ENCODE results near the gene CRABP1. TPM values are rescaled to one million over a fixed set of nuclear protein-coding genes. Genes with fewer than 3 reads are reported as not detected.
A peak's percentile ranks its signal among the peaks of the same experiment; 100 is the strongest.

The CRABP1 gene
- polyA plus RNA-seq, 3 donors, result not detected

- WGBS (ENCODE audit: insufficient coverage), result 96% methylated on average over 3 of the region's 6 CpGs
- no peak overlapping the region for H3K27ac Mint-ChIP-seq
- no peak for DNase-seq
- Histone ChIP-seq H4K20me1 (ENCODE audit: insufficient read depth, low read length) (no peaks in the 10 kb centered on the region), H3K27ac (ENCODE audit: low read depth in 1 of 2, low read length in 2 of 2) (no peak overlapping the region), H3K79me2 (ENCODE audit: insufficient read depth, low read length) (no peaks in the 10 kb centered on the region), H3K4me1 (ENCODE audit: control insufficient read depth in 1 of 2, insufficient read depth in 2 of 2, low read length in 2 of 2) (peaks cover 13 to 14% of the 10 kb centered on the region in 2 donors), H3K4me3 (replicated peaks in 1 of 3; ENCODE audit: low read depth in 2 of 3, low read length in 3 of 3) (no peak overlapping the region), H3K9ac (ENCODE audit: insufficient read depth, low read length, poor library complexity, severe bottlenecking) (no peak overlapping the region), H3K4me2 (replicated peaks; ENCODE audit: extremely low read depth, low read length, poor library complexity, severe bottlenecking) (no peak overlapping the region), H2AFZ (ENCODE audit: insufficient read depth, low read depth, low read length, poor library complexity, severe bottlenecking) (no peak overlapping the region), H3K9me3 (replicated peaks in 1 of 2; ENCODE audit: control insufficient read depth in 1 of 2, insufficient read depth in 1 of 2, low read length in 2 of 2) (no peaks in the 10 kb centered on the region), H3K36me3 (replicated peaks in 1 of 2; ENCODE audit: control insufficient read depth in 1 of 2, insufficient read depth in 2 of 2, low read length in 2 of 2) (no peaks in the 10 kb centered on the region), H3K27me3 (ENCODE audit: control insufficient read depth in 2 of 2, insufficient read depth in 2 of 2, low read length in 2 of 2) (no peaks in the 10 kb centered on the region)
- intact Hi-C loops (cut with micrococcal nuclease), result no loop called here
- H3K4me3 Mint-ChIP-seq, result no peak overlapping the region
- no peak for TF ChIP-seq CTCF (IDR thresholded peaks at IDR 0.05)
- peaks cover 0 to 1% (median 0%) of the 10 kb centered on the region in 7 donors for H3K9me3 Mint-ChIP-seq
- peaks cover 1 to 7% (median 3%) of the 10 kb centered on the region in 3 donors for H3K27me3 Mint-ChIP-seq (ENCODE audit: low read depth in 3 of 3)
- H3K36me3 Mint-ChIP-seq, result no peaks in the 10 kb centered on the region
- H3K4me1 Mint-ChIP-seq, result peaks cover 21% of the 10 kb centered on the region
These were observed 29.9 kb downstream of the CRABP1 start for GRCh38 chr15:78370013-78370412.

GRCh38 chr15:78372880-78373279 lies 32.7 kb downstream of the CRABP1 start:
- Mint-ChIP-seq H3K4me3 (no peak overlapping the region), H3K27ac (peak overlapping the region in 1 of 7 donors; percentile 36), H3K27me3 (ENCODE audit: low read depth in 3 of 3) (peaks cover 0 to 4% (median 1%) of the 10 kb centered on the region in 3 donors), H3K4me1 (peaks cover 18% of the 10 kb centered on the region), H3K36me3 (no peaks in the 10 kb centered on the region), H3K9me3 (peaks cover 0 to 1% (median 0%) of the 10 kb centered on the region in 7 donors)
- DNase-seq, result no peak
- no peaks in the 10 kb centered on the region for H3K79me2 ChIP-seq (ENCODE audit: insufficient read depth, low read length)
- 100% methylated on average over 1 of the region's 5 CpGs for WGBS (ENCODE audit: insufficient coverage)
- H3K27me3 ChIP-seq (ENCODE audit: control insufficient read depth in 2 of 2, insufficient read depth in 2 of 2, low read length in 2 of 2), result no peaks in the 10 kb centered on the region
- H3K27ac ChIP-seq (ENCODE audit: low read depth in 1 of 2, low read length in 2 of 2), result no peak overlapping the region
- no peaks in the 10 kb centered on the region for H3K9me3 ChIP-seq (replicated peaks in 1 of 2; ENCODE audit: control insufficient read depth in 1 of 2, insufficient read depth in 1 of 2, low read length in 2 of 2)
- H3K4me2 ChIP-seq (replicated peaks; ENCODE audit: extremely low read depth, low read length, poor library complexity, severe bottlenecking), result no peak overlapping the region
- H3K9ac ChIP-seq (ENCODE audit: insufficient read depth, low read length, poor library complexity, severe bottlenecking), result no peak overlapping the region
- H3K4me1 ChIP-seq (ENCODE audit: control insufficient read depth in 1 of 2, insufficient read depth in 2 of 2, low read length in 2 of 2), result peaks cover 12 to 13% of the 10 kb centered on the region in 2 donors
- no peaks in the 10 kb centered on the region for H3K36me3 ChIP-seq (replicated peaks in 1 of 2; ENCODE audit: control insufficient read depth in 1 of 2, insufficient read depth in 2 of 2, low read length in 2 of 2)
- H3K4me3 ChIP-seq (replicated peaks in 1 of 3; ENCODE audit: low read depth in 2 of 3, low read length in 3 of 3), result no peak overlapping the region
- intact Hi-C loops (cut with micrococcal nuclease), result no loop called here
- no peak overlapping the region for H2AFZ ChIP-seq (ENCODE audit: insufficient read depth, low read depth, low read length, poor library complexity, severe bottlenecking)
- no peaks in the 10 kb centered on the region for H4K20me1 ChIP-seq (ENCODE audit: insufficient read depth, low read length)
- TF ChIP-seq CTCF (IDR thresholded peaks at IDR 0.05), result no peak
